ENCODE data around the gene KLHL25.

KLHL25 gene

GRCh38 chr15:85743392-85744055 is 51.2 kb downstream of the KLHL25 start:
- no peak for FAIRE-seq

GRCh38 chr15:85742186-85742821 is 52.4 kb downstream of the KLHL25 start:
- no peak for FAIRE-seq

- FAIRE-seq = no peak
These were observed 53.1 kb downstream of the KLHL25 start for GRCh38 chr15:85741662-85742061.

GRCh38 chr15:85741021-85741421 is 53.7 kb downstream of the KLHL25 start:
- FAIRE-seq = no peak

GRCh38 chr15:85737061-85737460 is 57.7 kb downstream of the KLHL25 start:
- FAIRE-seq = no peak

- peak; percentile 26 for FAIRE-seq
These were observed 61.3 kb downstream of the KLHL25 start for GRCh38 chr15:85733416-85733815.

- peak; percentile 82 for FAIRE-seq
These were observed 64.5 kb downstream of the KLHL25 start for GRCh38 chr15:85730001-85730820.

GRCh38 chr15:85727068-85727467 is 67.7 kb downstream of the KLHL25 start:
- FAIRE-seq = no peak

GRCh38 chr15:85726454-85726853 is 68.3 kb downstream of the KLHL25 start:
- no peak for FAIRE-seq

GRCh38 chr15:85725564-85725963 is 69.2 kb downstream of the KLHL25 start:
- FAIRE-seq = no peak

- no peak for FAIRE-seq
These were observed 69.7 kb downstream of the KLHL25 start for GRCh38 chr15:85725019-85725418.

GRCh38 chr15:85723960-85724945 is 70.5 kb downstream of the KLHL25 start:
- FAIRE-seq = no peak

GRCh38 chr15:85722374-85723152 is 72.2 kb downstream of the KLHL25 start:
- no peak for FAIRE-seq

GRCh38 chr15:85718981-85719380 is 75.7 kb downstream of the KLHL25 start:
- no peak for FAIRE-seq

GRCh38 chr15:85718271-85718971 is 76.3 kb downstream of the KLHL25 start:
- no peak for FAIRE-seq

GRCh38 chr15:85717212-85717611 is 77.5 kb downstream of the KLHL25 start:
- FAIRE-seq = no peak

- no peak for FAIRE-seq
These were observed 78.5 kb downstream of the KLHL25 start for GRCh38 chr15:85716261-85716660.

GRCh38 chr15:85711580-85712192 is 83.0 kb downstream of the KLHL25 start:
- FAIRE-seq = no peak

GRCh38 chr15:85710340-85710842 is 84.3 kb downstream of the KLHL25 start:
- no peak for FAIRE-seq
